Transverse colon (tissue), 4 donors: ENCODE measurements around the gene JAKMIP3.

ENCODE experiments used
- EP300 ChIP-seq: sonication (generic); formaldehyde crosslinking; IDR thresholded peaks from one replicate; pipeline ENCODE4 v1.6.1; 2017; ENCODE audit warnings: antibody characterized with exemption, low read depth
- POLR2A ChIP-seq: fragments of 450-650 bp; IDR thresholded peaks from one replicate; pipeline ENCODE4 v1.6.1; 2016; ENCODE audit warnings: antibody characterized with exemption, mild to moderate bottlenecking, moderate library complexity
- POLR2AphosphoS5 ChIP-seq, 3 donors: sonication (generic); formaldehyde crosslinking; IDR thresholded peaks; one replicate each; pipeline ENCODE4 v1.6.1; 2016; ENCODE audit warnings: antibody characterized with exemption in 3 of 3
- TF ChIP-seq, protein P1 (sequence below), 5 experiments: fragments of 200-600 bp in 3 of 5; fragments of 450-650 bp in 2 of 5; sonication (generic) in 3 of 5; IDR thresholded peaks; 1 replicate in 2 of 5; 2 replicates in 3 of 5; pipeline ENCODE4 v1.5.1; 2016 to 2017; ENCODE audit warnings: antibody characterized with exemption in 5 of 5, inconsistent platforms in 3 of 5, mild to moderate bottlenecking in 2 of 5, moderate library complexity in 1 of 5

DNA sequence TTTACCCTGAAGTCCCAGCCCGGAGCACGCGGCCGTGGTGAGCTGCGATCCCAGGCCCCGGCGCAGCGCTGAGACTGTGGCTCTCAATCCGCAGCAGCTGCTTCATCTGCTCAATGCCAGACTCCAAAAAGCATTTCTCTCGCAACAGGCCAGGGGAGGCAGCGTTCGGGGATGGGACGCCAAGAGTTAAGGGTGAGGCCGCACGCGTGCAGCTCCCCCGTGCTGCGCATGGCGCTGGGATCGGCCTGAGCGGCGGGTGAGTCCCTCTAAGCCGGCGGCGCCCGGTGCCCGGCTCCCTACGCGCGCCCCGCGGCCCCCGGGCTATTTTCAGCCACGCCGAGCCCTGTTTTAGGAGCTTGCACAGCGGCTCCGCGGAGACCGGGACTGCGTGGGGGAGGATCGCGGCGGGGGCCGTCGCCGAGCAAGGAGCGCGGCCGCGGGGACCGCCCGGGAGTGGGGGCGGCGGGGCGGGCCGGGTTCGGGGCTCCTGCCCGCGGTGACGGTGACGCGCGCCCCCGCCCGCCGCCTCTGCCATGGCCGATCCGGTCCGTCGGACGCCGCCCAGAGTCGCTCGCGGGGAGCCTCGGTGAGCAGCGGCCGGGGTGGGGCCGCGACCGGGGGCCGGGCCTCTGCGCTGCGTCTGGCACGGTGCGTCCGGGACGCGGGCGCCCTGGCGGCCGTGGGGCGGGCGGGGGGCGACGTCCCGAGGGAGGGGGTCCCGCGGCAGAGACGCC lies 29.4 kb upstream of the JAKMIP3 start:
- TF ChIP-seq, protein P1, sequence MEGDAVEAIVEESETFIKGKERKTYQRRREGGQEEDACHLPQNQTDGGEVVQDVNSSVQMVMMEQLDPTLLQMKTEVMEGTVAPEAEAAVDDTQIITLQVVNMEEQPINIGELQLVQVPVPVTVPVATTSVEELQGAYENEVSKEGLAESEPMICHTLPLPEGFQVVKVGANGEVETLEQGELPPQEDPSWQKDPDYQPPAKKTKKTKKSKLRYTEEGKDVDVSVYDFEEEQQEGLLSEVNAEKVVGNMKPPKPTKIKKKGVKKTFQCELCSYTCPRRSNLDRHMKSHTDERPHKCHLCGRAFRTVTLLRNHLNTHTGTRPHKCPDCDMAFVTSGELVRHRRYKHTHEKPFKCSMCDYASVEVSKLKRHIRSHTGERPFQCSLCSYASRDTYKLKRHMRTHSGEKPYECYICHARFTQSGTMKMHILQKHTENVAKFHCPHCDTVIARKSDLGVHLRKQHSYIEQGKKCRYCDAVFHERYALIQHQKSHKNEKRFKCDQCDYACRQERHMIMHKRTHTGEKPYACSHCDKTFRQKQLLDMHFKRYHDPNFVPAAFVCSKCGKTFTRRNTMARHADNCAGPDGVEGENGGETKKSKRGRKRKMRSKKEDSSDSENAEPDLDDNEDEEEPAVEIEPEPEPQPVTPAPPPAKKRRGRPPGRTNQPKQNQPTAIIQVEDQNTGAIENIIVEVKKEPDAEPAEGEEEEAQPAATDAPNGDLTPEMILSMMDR (IDR thresholded peaks at IDR 0.05) = no peak
- TF ChIP-seq POLR2AphosphoS5 (IDR thresholded peaks at IDR 0.05) = no peak
- TF ChIP-seq POLR2A = no peak
- no peak for TF ChIP-seq EP300
